Neural progenitor cell (in vitro differentiated cells): ENCODE data around the gene ITGA2.

Source experiments
- EZH2 ChIP-seq: fragments of 200-600 bp; sonication (generic); IDR thresholded peaks from 2 replicates; pipeline ENCODE4 v1.6.1; 2017; ENCODE audit warnings: antibody characterized with exemption, mild to moderate bottlenecking, moderate library complexity
- TF ChIP-seq, protein P1 (sequence below): fragments of 200-600 bp; sonication (generic); IDR thresholded peaks from 2 replicates; pipeline ENCODE4 v1.5.1; 2017; ENCODE audit warnings: antibody characterized with exemption, mild to moderate bottlenecking

DNA sequence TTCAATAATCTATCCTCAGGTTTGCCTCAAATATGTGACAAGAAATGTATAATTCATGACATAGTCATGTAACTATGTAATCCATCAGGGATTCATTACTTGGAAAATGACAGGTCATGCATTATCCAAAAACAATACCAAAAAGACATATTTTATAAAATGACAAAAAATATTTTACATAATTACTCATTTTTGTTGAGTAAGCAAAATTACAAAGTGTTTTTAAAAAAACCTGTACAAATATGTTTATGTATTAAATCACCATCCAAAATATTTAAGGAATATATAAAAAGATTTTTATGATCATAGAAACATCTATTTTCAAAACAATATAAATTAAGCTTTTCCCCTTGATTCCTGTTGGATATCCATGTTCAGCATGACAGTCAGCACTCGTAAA, 36.7 kb upstream of the ITGA2 start:
- no peak for TF ChIP-seq EZH2
- TF ChIP-seq, protein P1, sequence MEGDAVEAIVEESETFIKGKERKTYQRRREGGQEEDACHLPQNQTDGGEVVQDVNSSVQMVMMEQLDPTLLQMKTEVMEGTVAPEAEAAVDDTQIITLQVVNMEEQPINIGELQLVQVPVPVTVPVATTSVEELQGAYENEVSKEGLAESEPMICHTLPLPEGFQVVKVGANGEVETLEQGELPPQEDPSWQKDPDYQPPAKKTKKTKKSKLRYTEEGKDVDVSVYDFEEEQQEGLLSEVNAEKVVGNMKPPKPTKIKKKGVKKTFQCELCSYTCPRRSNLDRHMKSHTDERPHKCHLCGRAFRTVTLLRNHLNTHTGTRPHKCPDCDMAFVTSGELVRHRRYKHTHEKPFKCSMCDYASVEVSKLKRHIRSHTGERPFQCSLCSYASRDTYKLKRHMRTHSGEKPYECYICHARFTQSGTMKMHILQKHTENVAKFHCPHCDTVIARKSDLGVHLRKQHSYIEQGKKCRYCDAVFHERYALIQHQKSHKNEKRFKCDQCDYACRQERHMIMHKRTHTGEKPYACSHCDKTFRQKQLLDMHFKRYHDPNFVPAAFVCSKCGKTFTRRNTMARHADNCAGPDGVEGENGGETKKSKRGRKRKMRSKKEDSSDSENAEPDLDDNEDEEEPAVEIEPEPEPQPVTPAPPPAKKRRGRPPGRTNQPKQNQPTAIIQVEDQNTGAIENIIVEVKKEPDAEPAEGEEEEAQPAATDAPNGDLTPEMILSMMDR = no peak
